IPS-15b (cell line): ENCODE results near the gene MTX1.

Experiments used
- H3K27me3 ChIP-seq: one replicate; pipeline ENCODE4 v1.6.1; 2013; ENCODE audit warnings: low read length; ENCODE audit not compliant: control insufficient read depth, insufficient read depth
- H3K36me3 ChIP-seq: one replicate; pipeline ENCODE4 v1.6.1; 2013; ENCODE audit warnings: low read length; ENCODE audit not compliant: control insufficient read depth, insufficient read depth
- H3K4me1 ChIP-seq: one replicate; pipeline ENCODE4 v1.6.1; 2013; ENCODE audit warnings: mild to moderate bottlenecking, low read length; ENCODE audit not compliant: control insufficient read depth, insufficient read depth
- H3K4me3 ChIP-seq: one replicate; pipeline ENCODE4 v1.5.1; 2013; ENCODE audit warnings: low read depth, low read length
- H3K9ac ChIP-seq: one replicate; pipeline ENCODE4 v1.6.1; 2013; ENCODE audit warnings: low read depth, mild to moderate bottlenecking, low read length
- H3K9me3 ChIP-seq: one replicate; pipeline ENCODE4 v1.6.1; 2013; ENCODE audit warnings: mild to moderate bottlenecking, low read length; ENCODE audit not compliant: control insufficient read depth, insufficient read depth

Gene MTX1

DNA sequence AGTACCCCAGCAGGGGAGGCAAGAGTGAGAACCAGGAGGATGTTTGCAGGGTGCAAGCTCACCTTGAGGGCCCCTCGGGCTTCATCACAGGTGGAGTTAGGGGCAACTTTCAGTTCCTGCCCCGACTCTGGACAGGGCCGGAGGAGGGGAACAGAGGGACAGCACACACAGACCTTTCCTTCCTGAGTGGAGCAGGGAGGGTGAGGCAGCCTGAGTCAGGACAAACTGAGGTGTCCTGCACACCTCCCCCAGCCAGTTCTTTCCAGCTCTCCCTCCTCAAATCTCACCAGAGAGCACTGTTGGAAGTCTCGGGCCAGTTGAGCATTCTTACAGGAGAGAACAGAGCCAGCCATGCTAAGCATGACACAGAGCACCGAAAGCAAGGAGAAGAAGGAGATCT is 45.3 kb downstream of the MTX1 start:
- Histone ChIP-seq H3K4me1 (no peaks in the 10 kb centered on the region), H3K9me3 (no peaks in the 10 kb centered on the region), H3K4me3 (peak overlapping the region; percentile 79), H3K36me3 (peaks cover 4% of the 10 kb centered on the region), H3K27me3 (no peaks in the 10 kb centered on the region), H3K9ac (no peak overlapping the region)

- H3K9ac ChIP-seq = no peak overlapping the region
- H3K27me3 ChIP-seq = no peaks in the 10 kb centered on the region
- H3K9me3 ChIP-seq = no peaks in the 10 kb centered on the region
- H3K4me3 ChIP-seq = peak overlapping the region; percentile 79
- H3K4me1 ChIP-seq = no peaks in the 10 kb centered on the region
- H3K36me3 ChIP-seq = peaks cover 4% of the 10 kb centered on the region
These were observed 45.8 kb downstream of the MTX1 start for GRCh38 chr1:155254228-155254713.

DNA sequence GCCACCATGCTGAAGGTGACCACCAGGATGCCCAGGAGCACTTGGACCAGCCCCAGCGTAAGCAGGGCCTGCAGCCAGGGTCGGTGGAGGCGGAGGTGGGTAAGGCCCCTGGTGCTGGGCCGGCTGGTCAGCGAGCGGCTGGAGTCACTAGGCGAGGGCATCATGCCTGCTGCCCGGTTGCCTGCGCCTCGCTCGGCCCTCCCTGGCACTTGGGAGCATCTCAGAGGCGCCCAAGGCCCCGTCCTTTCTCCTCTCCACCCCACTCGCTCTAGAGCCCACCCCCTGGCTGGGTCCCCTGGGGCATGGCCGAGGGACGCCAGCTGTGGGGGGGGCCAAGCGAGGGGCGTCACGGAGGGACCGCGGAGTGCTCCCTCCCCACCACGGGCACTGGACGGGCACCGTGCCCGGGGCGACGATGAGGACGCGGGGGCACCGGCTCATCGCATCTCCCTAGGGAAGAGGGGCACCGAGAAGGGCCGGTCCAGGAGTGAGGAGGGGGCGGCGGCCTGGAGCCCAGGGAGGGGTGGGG is 46.3 kb downstream of the MTX1 start:
- no peaks in the 10 kb centered on the region for H3K4me1 ChIP-seq
- H3K9me3 ChIP-seq = no peaks in the 10 kb centered on the region
- peak overlapping the region; percentile 47 for H3K9ac ChIP-seq
- peaks cover 4% of the 10 kb centered on the region for H3K36me3 ChIP-seq
- H3K4me3 ChIP-seq = peak overlapping the region; percentile 79
- H3K27me3 ChIP-seq = no peaks in the 10 kb centered on the region

- peak within 1 kb of the TSS; percentile 79 for H3K4me3 ChIP-seq
- H3K9me3 ChIP-seq = no peaks in the 10 kb centered on the region
- no peaks in the 10 kb centered on the region for H3K27me3 ChIP-seq
- H3K9ac ChIP-seq = peak within 1 kb of the TSS; percentile 81
- peaks cover 9% of the 10 kb centered on the region for H3K36me3 ChIP-seq
- no peaks in the 10 kb centered on the region for H3K4me1 ChIP-seq
These were observed 46.9 kb downstream of the MTX1 start, which contains the start of gene ENTREP3 for GRCh38 chr1:155255243-155256007. ENTREP3 (minus strand) TSS chr1:155255483; CDS start chr1:155254877, 606 bp downstream.

DNA sequence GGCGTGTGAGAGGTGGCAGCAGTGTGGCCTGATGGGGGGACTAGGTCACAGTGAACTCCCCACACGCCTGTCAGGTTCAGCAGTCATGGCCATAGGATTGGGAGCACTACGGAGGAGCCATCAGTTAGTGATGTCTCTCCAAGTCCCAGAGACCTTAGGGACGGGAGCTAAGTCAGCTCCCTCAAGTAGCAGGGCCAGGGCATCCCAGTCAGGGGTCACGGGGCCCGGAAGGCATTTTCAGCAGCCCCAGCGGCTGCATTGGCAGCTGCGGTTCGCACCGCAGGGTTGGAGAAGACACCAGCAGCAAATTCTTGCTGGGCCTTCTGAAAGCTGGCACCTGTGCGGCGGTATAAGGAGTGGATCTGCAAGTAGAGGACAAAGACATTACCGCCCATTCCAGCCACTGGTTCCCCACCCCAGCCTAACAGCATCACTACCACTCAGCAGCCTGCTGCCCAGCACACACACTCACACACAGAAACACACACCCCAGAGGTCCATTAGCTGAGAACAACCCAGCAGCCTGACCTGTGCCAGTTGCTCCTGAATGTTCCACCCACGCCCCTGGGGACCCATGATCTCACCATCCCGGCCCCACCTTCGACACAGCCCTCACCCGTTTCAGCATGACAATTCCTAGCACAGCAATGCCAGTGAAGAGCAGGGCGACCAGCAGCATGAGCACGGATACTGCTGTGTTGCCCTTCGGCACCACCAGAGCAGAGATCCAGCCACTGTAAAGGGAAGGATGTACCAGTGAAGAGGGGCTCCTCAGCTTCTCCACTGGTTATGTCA is 47.8 kb downstream of the MTX1 start:
- no peaks in the 10 kb centered on the region for H3K9me3 ChIP-seq
- H3K36me3 ChIP-seq = peaks cover 9% of the 10 kb centered on the region
- no peaks in the 10 kb centered on the region for H3K27me3 ChIP-seq
- no peak overlapping the region for H3K9ac ChIP-seq
- no peaks in the 10 kb centered on the region for H3K4me1 ChIP-seq
- H3K4me3 ChIP-seq = peak overlapping the region; percentile 79

DNA sequence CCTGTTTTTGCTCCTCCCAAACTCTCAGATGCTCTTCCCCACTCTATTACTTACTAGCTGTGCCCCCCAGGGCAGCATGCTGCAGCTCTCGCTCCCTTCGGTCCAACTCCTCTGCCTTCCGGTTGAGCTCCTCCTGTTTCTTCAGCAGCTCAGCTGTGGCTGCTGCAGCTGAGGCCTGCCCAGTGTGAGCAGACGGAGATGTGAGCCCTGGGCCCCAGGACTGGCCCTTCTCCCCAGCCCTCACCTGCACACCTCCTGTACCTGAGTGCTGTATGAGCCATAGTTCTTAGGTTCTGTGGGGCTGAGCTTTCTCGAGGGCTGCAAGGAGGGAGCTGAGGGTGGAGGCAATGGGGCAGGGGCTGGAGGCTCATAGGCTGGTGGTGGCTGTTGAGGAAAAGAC is 51.8 kb downstream of the MTX1 start:
- no peak overlapping the region for H3K4me3 ChIP-seq
- H3K9me3 ChIP-seq = no peaks in the 10 kb centered on the region
- no peak overlapping the region for H3K9ac ChIP-seq
- no peaks in the 10 kb centered on the region for H3K4me1 ChIP-seq
- H3K27me3 ChIP-seq = no peaks in the 10 kb centered on the region
- peaks cover 27% of the 10 kb centered on the region for H3K36me3 ChIP-seq

DNA sequence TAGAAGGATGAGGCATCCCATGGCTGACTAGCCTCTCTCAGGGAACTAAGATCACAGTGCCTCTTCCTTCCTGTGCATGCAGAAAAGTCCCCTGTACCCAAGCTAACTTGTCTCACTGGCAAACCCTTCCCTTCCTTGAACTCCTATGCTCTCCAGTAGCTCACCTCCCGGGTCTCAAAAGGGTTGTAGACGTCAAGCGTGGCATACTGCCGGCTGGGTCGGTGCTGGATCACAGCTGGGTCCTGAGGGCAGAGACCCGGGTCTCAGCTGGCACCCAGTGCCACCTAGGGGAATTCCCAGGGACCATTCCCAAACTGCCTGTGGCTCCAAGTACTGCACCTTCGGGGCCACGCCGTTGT is 53.0 kb downstream of the MTX1 start:
- Histone ChIP-seq H3K36me3 (peaks cover 36% of the 10 kb centered on the region), H3K4me1 (no peaks in the 10 kb centered on the region), H3K27me3 (no peaks in the 10 kb centered on the region), H3K9me3 (no peaks in the 10 kb centered on the region), H3K9ac (peak overlapping the region; percentile 84), H3K4me3 (peak overlapping the region; percentile 84)

GRCh38 chr1:155261852-155262673 is 53.6 kb downstream of the MTX1 start, which contains the start of gene SCAMP3:
SCAMP3 (minus strand) TSS chr1:155262360; CDS start chr1:155262151, 209 bp downstream.
- Histone ChIP-seq H3K9ac (peak within 1 kb of the TSS; percentile 84), H3K9me3 (no peaks in the 10 kb centered on the region), H3K4me3 (peak within 1 kb of the TSS; percentile 84), H3K4me1 (no peaks in the 10 kb centered on the region), H3K36me3 (peaks cover 42% of the 10 kb centered on the region), H3K27me3 (no peaks in the 10 kb centered on the region)

GRCh38 chr1:155263067-155263466 is 54.6 kb downstream of the MTX1 start:
- H3K9ac ChIP-seq = no peak overlapping the region
- H3K9me3 ChIP-seq = no peaks in the 10 kb centered on the region
- no peaks in the 10 kb centered on the region for H3K4me1 ChIP-seq
- no peaks in the 10 kb centered on the region for H3K27me3 ChIP-seq
- no peak overlapping the region for H3K4me3 ChIP-seq
- H3K36me3 ChIP-seq = peaks cover 47% of the 10 kb centered on the region
